GM21786 (cell line): ENCODE data around the gene DENND1A.
"Not testable (repeated sequence)": the region's sequence is repeated elsewhere in the genome, so short reads cannot be mapped to it uniquely, and the experiment has no call there.

Experiments
- ATAC-seq: cut with Tn5 transposase; IDR thresholded peaks from one replicate; pipeline ENCODE4 v1.9.1; 2021; ENCODE audit not compliant: unreplicated experiment

Gene DENND1A

GRCh38 chr9:123335193-123335985, 594.5 kb downstream of the DENND1A start:
- no peak for ATAC-seq

GRCh38 chr9:123334639-123335038, 595.3 kb downstream of the DENND1A start:
- no peak for ATAC-seq

GRCh38 chr9:123333058-123333669, 596.8 kb downstream of the DENND1A start:
- not testable (repeated sequence) for ATAC-seq

- no peak for ATAC-seq
Observed at GRCh38 chr9:123331346-123332060, 598.4 kb downstream of the DENND1A start.
